ENCODE measurements around the gene CHPF.

CHPF gene

DNA sequence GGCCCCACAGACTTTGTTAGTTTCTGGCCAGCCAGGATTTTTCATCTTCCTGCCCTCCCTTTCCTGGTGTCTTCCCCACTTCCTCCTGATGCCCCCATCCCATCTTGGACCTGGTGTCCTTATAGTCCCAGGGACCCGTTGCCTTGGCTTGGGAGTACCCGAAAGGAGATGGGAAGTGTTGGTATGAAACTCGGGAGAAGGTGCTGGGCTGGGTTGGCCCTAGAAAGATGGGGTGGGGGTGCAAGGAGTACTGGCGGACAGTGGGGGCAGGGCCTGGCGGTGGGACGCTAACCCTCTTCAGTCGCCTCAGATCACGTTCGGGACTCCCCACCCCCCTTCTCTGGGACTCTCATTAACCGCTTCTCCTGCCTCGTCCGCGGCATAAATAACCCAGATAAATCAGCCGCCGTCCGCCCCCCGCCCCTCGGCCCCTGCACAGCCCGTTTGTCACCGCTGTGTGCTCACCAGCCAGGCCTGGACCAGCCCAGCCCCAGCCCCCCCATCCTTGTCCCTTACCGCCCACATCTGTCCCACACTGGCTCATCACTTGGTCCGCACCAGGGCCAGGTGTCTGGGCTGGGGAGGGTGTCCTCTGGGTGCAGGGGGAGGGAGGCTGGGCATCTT, 33.0 kb downstream of the CHPF start:
- DNase-seq, result no peak

DNA sequence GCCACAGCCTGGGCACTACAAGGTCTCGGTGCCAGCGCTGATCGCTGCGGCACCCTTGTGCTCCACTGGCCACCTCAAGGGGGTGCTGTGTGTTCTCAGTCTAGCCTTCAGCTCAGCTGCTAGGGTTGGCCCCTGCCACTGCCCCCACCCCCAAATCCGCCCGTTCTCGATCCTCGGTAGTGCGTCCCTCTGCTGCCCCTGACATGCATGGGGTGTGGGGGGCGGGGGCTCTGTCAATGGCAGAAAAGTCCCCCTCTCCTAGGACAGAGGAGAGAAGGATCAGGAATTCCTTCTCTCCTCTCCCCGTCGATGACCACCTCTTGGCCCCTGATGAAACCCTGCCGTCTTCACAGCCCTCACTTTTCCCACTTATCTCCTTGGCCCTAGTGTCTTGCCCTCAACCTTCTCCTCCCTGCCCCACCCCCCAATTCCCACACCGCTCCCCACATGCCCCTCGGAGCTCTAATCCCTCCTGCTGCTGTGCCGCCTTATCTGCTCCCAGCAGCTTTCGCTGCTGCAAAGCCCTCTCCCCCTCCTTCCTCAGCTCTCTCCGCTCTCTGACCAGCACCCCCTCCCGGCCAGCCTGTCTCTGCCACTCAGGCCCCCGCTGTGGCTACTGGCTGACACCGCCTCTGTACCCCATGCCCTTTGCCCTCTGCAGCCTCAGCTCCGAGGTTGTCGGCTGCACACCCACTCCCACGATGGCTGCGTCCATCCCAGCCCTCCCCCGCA, 33.7 kb downstream of the CHPF start:
- DNase-seq, result peak; percentile 23

DNA sequence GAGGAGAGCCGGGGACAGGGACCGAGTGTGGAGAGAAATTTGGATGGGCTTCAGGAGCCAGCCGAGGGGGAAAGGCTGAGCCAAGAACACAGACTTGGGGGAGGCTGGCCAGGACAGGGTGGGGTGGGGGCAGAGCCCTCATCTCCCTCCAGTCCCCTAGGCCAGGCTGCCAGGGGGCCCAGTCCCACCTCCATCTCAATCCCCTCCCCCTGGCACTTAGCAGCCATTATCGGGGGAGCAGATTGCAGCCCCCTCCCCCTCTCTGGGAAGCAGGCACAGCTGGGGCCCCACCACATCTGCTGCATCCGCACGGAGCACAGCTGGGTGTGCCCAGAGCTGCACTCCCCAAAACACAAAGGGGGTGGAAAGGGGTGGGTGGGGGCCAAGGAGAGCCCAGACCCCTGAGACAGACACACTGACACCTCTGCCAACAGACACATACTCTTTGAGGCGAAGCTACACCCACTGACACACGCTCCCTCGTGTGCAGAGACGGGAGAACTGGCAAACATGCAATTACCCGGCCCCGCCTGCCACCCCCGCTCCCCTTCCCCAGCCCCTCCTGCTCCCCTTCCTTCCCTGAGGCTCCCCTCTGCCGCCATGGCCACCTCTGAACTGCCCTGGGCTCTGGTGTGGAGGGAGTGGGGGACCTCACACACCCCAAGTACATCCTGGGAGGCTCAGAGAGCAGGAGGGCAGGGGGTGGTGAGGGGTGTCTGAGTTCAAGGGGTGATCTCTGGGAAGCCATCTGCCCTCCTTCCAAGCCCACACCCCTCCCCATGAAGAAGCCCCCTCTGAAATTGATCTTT, 34.4 kb downstream of the CHPF start:
- no peak for DNase-seq

DNA sequence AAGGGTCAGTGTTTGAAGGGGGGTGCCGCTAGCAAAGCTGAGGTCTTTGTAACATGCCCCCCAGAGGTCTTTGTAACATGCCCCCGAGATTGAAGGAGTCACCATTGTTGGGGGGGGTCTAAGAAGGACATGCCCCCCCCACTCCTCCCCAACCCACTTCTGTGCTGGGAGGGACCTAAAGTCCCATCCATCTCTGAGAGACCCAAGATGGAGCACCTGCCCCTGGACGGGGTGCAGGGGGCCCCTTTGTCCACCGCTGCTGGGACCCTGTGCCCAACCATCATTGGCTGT, 35.2 kb downstream of the CHPF start:
- DNase-seq, result no peak

DNA sequence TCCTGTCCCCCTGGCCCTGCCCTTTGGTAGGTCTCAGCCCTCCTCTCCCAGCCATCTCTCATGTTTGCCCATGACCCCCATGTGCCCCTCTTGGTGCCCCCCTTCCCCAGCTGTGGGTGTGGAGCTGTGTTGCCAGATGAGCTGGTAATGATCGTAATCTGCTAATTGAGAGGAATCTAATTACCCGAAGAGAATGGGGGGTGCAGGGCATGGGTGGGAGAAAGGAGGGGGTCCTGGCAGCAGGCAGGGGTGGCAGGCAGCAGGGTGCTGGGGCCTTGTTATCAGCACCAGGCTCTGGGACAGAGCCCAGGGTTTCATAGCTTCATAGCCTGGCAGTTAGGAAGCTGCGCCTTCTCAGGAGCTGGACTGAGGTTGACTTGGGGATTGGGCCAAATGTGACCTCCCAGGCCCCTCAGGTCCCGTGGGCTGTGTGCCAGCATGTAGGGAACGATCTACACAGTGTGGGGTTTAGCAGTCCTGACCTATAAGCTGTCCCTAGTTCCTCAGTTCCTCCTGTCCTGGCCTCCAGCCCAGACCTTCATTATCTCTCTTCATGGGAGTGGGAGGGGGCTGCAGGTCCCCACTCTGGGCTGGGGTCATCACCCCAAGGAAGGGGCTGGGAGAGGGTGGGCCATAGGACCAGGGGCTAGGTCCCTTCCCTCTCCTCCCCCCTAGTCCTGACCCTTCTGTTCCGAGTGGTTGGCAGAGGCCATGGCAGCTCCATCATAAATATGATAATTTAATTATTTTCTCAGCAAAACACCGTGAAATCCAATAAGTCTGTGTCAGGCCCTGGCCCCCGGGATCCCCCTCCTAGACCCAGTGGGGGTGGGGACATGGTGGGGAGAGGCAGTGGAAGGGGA, 35.8 kb downstream of the CHPF start:
- no peak for DNase-seq

DNA sequence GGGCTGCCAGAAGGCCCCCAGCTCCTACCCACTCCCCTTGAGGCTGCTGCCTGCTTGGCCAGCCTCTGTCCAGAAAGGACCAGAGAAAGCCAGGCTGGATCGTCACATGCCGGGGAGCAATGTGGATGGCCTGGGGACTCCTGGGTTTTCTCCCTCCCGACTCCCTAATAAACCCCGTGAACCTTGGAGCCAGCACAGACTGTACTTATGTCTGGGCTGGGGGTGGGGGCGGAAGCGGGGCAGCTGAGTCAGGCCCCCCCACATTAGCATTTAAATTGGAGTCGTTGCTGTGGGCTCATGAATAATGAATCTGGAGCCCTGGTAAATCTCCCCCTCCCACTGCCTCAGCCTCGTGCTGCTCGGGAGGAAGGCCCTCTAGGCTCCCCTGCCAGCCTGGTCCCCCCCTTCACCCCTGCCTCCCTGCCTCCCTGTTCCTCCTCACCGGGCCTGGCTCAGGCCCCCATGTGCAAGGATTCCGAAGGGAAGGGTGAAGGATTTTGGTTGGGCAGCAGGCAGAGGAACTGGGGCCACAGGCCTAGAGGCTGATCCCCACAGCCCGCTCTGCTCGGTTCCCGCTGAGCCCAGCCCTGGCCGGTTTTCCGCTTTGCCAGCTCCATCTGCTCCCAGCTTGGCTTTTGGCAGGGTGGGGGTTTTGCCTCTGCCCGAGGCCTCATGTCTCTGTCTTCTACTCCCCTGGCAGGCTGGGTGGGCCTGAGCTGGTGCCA, 36.6 kb downstream of the CHPF start:
- no peak for DNase-seq

DNA sequence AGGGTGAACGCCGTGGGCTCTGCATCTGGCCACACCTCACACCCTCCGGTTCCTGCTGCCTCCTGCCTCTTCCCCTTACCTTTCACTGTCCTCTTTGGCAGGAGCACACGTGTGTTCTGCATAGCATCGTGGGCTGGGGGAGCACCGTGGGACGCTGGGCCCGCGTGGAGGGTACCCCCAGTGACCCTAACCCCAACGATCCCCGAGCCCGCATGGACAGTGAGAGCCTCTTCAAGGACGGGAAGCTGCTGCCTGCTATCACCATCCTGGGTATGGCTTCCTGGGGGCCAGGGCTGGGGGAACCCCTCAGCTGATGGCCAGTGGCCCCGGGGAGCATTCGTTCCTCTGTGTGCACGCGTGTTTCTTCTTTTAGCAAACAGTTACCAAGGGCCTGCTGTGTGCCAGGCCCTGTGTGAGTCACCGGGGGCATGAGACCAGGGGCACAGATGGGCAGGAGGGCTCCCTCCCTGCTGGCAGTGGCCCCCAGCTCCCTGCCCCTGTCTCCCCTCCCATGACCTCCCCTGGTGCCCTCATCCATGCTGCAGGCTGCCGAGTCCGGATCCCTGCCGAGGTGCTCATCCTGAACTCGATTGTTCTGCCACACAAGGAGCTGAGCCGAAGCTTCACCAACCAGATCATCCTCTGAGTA, 37.3 kb downstream of the CHPF start:
- DNase-seq, result no peak

DNA sequence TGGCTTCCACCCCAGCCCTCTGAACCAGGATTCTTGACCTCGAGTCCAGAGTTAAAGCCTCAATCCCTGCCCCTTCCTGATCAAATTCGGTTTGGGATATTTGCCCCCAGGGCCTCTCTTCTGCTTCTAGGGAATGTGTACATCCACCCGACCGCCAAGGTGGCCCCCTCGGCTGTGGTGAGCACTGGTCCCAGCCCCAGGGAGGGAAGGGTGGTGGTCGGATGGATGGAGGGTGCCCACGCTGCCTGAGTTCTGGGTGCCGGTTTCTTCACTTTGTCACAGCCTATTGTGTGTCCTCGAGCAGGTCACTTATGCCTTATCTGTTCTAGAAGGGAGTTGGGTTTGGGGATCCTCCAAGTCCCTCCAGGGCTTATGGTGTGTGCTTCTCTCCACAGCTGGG, 38.0 kb downstream of the CHPF start:
- DNase-seq, result no peak

DNA sequence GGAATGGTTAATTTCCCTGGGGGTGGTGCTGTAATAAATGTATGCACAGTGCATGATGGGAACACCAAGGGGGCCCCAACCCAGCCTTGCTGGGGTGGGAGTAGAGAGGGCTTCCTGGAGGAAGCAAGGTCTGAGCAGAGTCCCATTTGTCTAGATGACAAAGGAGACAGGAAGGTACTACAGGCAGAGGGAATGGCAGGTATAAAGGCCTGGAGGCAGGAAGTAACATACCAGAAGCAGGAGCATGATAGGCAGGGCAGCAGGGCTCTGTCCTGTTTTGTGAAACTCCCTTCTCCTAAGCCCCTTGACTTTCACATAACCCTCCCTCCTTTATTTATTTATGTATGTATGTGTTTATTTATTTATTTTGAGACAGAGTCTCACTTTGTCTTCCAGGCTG, 41.0 kb downstream of the CHPF start:
- DNase-seq, result no peak

DNA sequence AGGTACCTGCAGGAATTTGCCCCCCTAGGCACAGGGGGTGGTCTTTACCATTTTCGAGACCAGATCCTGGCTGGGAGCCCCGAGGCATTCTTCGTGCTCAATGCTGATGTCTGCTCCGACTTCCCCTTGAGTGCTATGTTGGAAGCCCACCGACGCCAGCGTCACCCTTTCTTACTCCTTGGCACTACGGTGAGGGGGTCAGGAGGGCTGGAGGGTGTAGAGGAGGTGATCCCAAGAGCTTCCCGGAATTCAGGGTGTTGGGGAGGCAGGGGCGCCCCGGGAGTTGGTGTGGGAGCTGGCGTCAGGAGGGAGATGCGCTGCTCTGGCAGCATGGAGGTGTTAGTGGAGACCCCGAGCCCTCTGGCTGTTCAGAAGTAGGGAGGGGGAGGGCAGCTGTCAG, 41.8 kb downstream of the CHPF start:
- no peak for DNase-seq

DNA sequence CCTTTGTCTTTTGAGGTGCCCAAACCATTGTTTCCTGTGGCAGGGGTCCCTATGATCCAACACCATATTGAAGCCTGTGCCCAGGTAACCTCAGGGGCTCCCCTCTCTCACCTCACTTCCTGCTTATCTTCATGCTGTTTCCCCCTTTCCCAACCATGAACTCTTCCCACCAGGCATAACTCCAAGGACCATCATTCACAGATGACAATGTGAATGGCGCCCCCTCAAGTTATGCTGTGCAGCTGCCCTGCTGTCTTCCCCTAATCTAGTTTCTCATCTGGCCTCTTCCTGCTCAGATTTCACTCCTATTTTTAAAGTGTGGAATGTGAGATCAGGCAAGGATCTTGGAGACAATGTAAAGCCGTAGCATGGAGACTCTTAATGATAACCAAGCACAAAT, 43.5 kb downstream of the CHPF start:
- no peak for DNase-seq

DNA sequence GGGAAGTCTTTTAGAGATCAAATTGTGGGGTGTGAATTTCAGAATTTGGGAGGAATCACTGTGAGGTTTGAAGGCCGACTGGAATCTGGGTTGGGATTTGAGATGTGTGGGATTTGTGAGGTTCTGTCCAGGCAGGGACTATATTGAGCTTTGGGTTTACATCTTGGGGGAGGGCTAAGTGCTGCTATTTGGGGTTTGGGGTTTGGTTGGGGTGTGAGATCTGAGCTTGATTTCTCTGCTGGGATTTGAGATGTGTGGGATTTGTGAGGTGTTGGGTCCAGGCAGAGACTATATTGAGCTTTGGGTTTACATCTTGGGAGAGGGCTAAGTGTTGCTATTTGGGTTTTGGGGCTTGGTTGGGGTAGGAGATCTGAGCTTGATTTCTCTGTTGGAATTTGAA, 44.1 kb downstream of the CHPF start:
- no peak for DNase-seq

DNA sequence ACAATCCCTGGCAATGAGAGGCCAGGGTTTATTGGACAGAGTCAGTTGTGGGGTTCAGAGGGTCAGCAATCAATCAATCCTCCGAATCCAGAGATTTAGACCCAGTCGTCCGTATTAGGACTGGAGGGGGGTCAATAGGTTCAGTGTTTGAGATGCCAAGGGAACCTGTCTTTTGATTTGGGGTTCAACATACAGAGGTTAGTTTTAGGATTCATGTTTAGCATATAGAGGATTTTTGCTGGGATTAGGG, 44.6 kb downstream of the CHPF start:
- no peak for DNase-seq

DNA sequence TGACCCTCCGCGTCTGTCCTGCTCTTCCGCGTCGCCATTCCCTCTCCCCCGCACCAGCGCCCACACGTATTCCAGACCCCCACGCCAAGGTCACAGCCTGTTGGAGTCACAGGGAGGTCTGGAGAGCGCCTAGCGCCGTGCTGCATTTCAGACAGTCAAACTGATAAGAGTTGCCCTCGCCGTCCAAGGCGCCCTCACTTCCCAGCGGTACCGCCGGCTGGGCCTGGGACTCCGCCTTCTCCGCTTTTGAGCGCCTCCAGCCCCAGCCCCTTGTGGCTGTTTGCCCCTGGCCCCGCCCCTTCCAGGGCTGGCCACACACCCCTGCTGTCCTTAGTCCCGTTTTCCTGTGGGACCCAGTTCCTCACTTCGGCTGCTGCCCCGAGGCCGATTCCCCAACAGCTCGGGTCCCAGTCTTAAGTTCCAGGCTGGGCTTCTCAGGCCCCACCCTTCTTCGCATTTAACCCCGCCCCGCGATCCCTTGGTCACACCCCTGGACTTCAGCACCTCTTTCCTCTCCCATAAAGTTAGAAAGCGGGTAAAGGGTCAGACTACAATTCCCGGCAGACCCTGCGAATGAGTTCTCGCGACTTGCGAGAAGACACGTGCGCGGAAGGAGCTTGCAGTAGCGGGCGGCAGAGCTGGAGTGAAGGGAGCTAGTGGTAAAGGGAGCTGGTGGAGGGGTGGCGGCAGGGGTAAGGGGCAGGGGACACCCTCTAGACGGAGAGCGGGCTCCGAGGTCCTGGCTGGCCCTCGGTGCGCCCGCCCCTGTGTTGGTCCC, 45.1 kb downstream of the CHPF start, which contains the start of gene GMPPA:
Gene GMPPA (plus strand): TSS at position 612 of the 778 bp plus-strand sequence. CDS start 1,085 bp downstream, outside the sequence.
- DNase-seq, result peak; percentile 90

DNA sequence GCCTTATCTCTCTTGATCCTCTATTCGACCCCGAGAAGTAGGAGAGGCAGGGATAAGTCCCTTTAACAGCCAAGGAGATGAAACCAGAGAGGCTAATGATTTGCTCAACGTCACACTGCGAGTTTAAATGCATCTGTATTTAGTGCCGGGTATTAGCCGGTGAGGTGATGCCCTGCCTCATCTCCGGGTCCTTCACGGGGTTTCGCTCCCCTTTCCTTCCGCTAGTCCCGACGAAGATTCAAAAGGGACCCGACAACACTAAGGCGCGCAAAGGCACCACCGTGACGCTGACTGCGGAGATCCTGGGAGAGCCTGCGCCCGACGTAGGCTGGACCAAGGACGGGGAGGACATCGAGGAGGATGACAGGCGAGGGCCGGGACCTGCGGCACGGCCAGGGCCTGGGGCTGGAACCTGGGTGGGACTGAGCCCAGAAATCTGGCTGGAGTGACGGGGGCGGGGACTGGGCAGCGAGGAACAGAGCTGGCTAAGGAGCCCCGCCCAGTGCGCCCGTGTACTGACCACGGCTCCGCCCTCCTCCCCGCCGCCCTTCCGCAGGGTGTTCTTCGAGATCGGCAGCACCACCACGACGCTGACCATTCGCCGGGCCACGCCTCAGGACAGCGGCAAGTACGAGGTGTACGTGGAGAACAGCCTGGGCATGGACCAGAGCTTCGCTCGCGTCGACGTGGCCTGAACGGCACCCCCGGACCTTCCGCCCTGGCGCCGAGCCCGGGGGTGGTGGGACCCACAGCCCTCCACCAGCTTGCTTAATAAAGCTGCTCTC, 45.9 kb downstream of the CHPF start:
- DNase-seq, result no peak

DNA sequence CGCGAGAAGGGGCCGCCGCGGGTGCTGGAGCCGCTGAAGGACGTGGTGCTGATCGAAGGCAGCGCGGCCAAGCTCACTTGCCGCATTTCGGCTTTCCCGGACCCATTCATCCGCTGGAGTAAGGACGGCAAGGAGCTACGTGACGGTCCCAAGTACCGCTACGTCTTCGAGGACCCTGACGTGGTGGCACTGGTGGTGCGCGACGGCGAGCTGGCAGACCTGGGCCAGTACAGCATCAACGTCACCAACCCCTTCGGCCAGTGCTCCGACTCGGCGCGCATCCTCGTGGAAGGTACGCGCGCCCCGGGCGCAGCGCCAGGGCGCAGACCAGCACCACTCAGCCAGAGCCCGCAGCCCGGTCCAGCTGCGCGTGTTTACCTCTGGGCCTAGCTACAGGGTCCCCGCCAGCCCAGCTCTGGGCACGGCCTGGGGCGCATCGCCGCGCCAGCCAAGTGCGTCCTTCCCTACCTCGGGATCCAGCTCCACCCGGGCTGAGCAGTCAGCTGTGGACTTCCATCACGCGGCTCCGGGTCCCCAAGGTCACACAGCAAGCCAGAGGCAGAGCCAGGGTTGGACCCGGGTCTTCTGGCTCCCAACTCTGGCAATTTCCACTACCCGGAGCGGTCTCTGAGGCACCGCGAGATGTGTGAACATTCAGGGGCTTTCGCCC, 46.6 kb downstream of the CHPF start:
- no peak for DNase-seq

DNA sequence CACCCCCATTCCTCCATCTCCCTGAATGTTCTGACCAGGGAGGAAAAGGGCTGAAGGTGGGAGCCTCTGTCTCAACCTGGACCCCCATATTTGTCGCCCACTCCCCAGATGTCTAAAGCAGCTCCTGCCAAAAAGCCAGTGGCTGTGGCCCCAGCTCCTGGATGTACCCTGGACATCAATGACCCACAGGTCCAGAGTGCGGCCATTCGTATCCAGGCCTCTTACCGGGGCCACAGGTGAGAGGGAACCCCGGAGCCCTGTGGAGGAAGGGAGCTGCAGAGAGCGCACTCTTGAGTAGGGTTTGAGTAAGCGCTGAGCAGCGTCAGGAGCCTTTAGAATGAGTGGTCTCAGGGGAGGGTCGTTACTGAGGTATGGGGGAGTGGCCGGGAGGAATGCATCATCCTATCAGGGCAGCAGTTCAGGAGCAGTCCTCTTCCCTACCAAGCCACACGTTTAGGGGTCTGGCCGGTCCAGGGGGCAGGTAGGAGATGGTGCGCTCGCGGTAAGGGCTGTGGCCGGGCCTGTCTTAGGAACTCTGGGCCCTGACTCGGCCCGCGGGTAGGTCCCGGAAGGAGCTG, 47.3 kb downstream of the CHPF start:
- no peak for DNase-seq

DNA sequence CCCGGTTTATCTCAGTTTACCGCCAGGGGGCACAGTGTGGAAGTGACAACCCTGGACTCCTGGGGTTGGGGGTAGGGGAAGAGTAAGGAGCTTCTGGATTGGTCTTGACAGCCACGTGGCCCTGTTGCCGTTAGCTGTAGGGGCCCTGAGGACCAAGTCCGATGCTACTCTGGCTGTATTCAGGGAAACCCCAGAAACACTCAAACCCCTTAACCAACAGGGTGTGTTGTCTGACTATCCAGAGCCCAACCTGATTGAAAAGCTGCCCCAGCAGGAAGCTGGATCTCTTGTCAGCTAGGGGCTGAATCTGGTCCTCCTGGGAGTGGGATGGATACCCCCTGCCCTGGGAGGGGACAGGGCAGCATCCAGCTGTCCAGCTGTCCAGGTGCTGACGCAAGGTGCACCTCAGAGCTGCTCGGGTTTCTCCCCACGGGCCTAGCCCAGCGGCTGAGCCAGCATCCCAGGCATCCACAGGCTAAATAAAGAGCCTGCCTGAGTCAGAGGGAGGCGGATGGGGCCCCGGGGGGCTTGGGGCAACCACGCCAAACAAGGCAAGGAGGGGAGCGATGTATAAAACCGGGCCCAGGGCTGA, 48.0 kb downstream of the CHPF start:
- DNase-seq, result peak; percentile 46

DNA sequence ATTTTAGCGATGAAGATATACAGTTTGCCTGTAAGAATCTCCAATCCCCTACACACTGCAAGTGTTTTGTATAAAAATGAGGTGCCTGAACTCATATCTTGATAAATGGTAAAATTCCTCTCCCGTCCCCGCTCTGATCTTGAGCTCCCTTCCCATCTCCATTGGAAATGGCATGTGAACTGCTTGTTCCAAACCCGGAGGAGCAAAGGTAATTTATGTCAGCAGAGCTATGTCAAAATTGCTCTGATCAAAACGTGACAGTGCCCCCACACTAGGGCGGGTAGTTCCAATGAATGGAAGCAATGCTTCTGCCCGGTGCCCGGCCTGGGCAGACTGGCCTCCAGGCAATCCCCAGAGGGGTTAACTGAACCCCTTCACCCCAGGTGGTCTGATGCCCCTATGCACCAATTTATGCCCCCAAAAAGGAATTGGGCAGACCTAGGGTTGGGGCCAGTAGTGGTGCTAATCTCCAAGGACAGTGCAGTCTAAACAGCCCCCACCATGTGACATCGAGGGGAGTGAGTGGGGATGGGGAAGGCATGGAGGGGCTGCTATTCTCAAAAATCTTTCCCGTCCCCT, 48.6 kb downstream of the CHPF start:
- no peak for DNase-seq

Measured in GDM1 (cell line).